Right hindlimb (tissue), 1 donor: ENCODE measurements around the gene SLC39A6.
"Not testable (repeated sequence)": the region's sequence is repeated elsewhere in the genome, so short reads cannot be mapped to it uniquely, and the experiment has no call there.

Experiments
- DNase-seq: peaks from one replicate; pipeline ENCODE4 v3.0.0-alpha.2; 2018

The SLC39A6 gene

GRCh38 chr18:36129300-36130038 is at the start of gene SLC39A6, which contains the start of gene ELP2:
Gene SLC39A6, minus strand, starts transcription at chr18:36129340. Its CDS starts 2,333 bp downstream, at chr18:36127007.
Gene ELP2, plus strand, starts transcription at chr18:36129899. Its CDS starts 35 bp downstream, at chr18:36129934.
- peak; percentile 97 for DNase-seq

- no peak for DNase-seq
These were observed 48.8 kb upstream of the SLC39A6 start for GRCh38 chr18:36177913-36178312.

- DNase-seq, result no peak
These were observed 47.6 kb upstream of the SLC39A6 start for GRCh38 chr18:36176711-36177110.

GRCh38 chr18:36176177-36176584 is 47.0 kb upstream of the SLC39A6 start:
- DNase-seq, result no peak

GRCh38 chr18:36175481-36175880 is 46.3 kb upstream of the SLC39A6 start:
- no peak for DNase-seq

- DNase-seq, result no peak
These were observed 40.8 kb upstream of the SLC39A6 start for GRCh38 chr18:36169938-36170337.

- DNase-seq, result not testable (repeated sequence)
These were observed 39.2 kb upstream of the SLC39A6 start for GRCh38 chr18:36168296-36168695.

- no peak for DNase-seq
These were observed 38.6 kb upstream of the SLC39A6 start for GRCh38 chr18:36167692-36168218.

GRCh38 chr18:36162981-36163380 is 33.8 kb upstream of the SLC39A6 start:
- DNase-seq, result no peak

- no peak for DNase-seq
These were observed 31.8 kb upstream of the SLC39A6 start for GRCh38 chr18:36160959-36161371.

- no peak for DNase-seq
These were observed 29.2 kb upstream of the SLC39A6 start for GRCh38 chr18:36158266-36158867.

GRCh38 chr18:36157441-36157840 is 28.3 kb upstream of the SLC39A6 start:
- DNase-seq, result no peak

- DNase-seq, result no peak
These were observed 27.0 kb upstream of the SLC39A6 start for GRCh38 chr18:36155851-36156757.

GRCh38 chr18:36153771-36154170 is 24.6 kb upstream of the SLC39A6 start:
- no peak for DNase-seq

GRCh38 chr18:36153203-36153602 is 24.1 kb upstream of the SLC39A6 start:
- DNase-seq, result no peak

GRCh38 chr18:36152781-36153180 is 23.6 kb upstream of the SLC39A6 start:
- DNase-seq, result no peak

GRCh38 chr18:36149514-36150289 is 20.6 kb upstream of the SLC39A6 start:
- no peak for DNase-seq

GRCh38 chr18:36143391-36143790 is 14.3 kb upstream of the SLC39A6 start:
- no peak for DNase-seq

- no peak for DNase-seq
These were observed 13.6 kb upstream of the SLC39A6 start for GRCh38 chr18:36142751-36143150.

- no peak for DNase-seq
These were observed 12.4 kb upstream of the SLC39A6 start for GRCh38 chr18:36141576-36141975.

GRCh38 chr18:36139245-36139644 is 10.1 kb upstream of the SLC39A6 start:
- DNase-seq, result no peak

GRCh38 chr18:36135264-36135663 is 6.1 kb upstream of the SLC39A6 start:
- DNase-seq, result no peak
